GM13977 (cell line): ENCODE data around the gene DMTF1.

Experiments
- DNase-seq: peaks from one replicate; pipeline ENCODE4 v3.0.0; 2012; ENCODE audit warnings: low spot score
- in situ Hi-C: fragments of 300-500 bp; cut with MboI; formaldehyde crosslinking; loops from one replicate; pipeline ENCODE4 v1.12.0; 2022; ENCODE audit warnings: low sequenced_read_pairs, low pct_unique_long_range_greater_than_20kb, mixed read lengths, inconsistent platforms; ENCODE audit not compliant: unreplicated experiment
- TF ChIP-seq, protein P1 (sequence below): IDR thresholded peaks from 2 replicates; pipeline ENCODE4 v1.5.1; 2012; ENCODE audit warnings: mild to moderate bottlenecking, control low read depth; ENCODE audit not compliant: insufficient read depth; ENCODE audit errors: extremely low read depth, missing control alignments

The DMTF1 gene

GRCh38 chr7:87217983-87218653 is 65.9 kb downstream of the DMTF1 start:
- in situ Hi-C loops = no loop called here
- DNase-seq = no peak
- TF ChIP-seq, protein P1, sequence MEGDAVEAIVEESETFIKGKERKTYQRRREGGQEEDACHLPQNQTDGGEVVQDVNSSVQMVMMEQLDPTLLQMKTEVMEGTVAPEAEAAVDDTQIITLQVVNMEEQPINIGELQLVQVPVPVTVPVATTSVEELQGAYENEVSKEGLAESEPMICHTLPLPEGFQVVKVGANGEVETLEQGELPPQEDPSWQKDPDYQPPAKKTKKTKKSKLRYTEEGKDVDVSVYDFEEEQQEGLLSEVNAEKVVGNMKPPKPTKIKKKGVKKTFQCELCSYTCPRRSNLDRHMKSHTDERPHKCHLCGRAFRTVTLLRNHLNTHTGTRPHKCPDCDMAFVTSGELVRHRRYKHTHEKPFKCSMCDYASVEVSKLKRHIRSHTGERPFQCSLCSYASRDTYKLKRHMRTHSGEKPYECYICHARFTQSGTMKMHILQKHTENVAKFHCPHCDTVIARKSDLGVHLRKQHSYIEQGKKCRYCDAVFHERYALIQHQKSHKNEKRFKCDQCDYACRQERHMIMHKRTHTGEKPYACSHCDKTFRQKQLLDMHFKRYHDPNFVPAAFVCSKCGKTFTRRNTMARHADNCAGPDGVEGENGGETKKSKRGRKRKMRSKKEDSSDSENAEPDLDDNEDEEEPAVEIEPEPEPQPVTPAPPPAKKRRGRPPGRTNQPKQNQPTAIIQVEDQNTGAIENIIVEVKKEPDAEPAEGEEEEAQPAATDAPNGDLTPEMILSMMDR = no peak

DNA sequence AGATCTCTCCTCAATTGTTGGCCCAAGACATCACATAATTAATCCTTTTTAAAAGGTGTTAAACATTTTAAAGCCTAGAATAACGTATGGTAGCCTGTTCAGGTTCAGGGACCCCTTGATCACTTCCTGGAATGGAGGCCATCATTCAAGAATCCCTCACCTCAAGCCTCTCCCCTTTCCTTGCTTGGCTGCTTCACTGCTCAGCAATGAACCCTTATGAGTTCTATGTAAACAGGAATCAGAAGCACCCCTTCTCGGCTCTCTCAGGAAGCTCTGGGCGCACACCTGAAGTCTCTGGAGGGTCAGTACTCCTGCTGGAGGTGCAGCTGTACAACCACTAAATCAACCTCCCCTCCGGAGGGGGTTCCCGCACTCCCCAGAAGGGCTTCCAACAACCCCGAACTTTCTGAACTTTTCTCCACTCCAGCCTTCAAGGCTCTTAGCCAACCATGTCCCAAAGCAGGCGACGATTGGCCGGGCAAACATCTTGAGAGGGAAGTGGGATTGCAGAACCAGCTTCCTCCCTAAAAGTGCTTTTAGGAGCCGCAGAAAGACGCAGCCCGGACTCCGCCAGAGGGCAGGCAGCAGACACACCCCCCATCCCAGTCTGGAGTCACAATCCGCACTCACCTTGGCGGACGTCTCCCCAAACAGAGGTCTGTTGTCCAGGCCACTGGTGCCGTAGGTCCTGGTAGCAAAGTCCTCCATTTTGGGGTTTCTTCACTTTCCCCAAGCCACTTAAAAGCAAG is 66.7 kb downstream of the DMTF1 start:
- DNase-seq = peak; percentile 42
- in situ Hi-C loops = no loop called here
- TF ChIP-seq, protein P1 = no peak

DNA sequence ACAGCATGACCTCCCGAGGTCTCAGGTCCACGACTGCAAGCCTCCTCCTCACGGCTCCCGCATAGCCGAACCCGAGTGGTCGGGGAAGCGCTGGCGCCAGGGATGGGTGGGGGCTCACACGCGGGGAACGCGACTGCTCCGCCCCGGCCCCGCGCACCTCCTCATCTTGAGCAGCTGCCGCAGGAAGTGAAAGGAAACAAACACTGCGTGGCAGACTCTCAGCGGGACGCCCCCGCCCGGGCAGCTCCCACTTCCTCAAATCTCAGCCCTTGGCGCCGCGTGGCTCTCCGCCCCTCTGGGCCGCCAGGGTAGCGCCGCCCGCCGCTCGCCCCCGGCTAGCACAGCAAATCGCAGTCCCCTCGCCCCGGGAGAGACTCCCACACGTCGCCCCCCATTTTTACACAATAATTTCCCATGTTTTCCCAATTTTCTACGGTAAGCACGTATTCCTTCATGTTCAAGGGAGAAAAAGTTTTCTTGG is 67.3 kb downstream of the DMTF1 start, which contains the start of gene TMEM243:
TSS of gene TMEM243 (minus strand) at position 188 of the 481 bp plus-strand sequence. CDS start 229 bp downstream, outside the sequence.
- peak; percentile 89 for DNase-seq
- in situ Hi-C loops = loop anchor here (10.0 kb wide), 1 partner anchor 295 kb away; no protein-coding TSS in a partner anchor
- TF ChIP-seq, protein P1 = peak; percentile 50

GRCh38 chr7:87220026-87220733 is 67.9 kb downstream of the DMTF1 start:
- in situ Hi-C loops = loop anchor here (10.0 kb wide), 1 partner anchor 295 kb away; no protein-coding TSS in a partner anchor
- TF ChIP-seq, protein P1 = no peak
- peak; percentile 80 for DNase-seq

DNA sequence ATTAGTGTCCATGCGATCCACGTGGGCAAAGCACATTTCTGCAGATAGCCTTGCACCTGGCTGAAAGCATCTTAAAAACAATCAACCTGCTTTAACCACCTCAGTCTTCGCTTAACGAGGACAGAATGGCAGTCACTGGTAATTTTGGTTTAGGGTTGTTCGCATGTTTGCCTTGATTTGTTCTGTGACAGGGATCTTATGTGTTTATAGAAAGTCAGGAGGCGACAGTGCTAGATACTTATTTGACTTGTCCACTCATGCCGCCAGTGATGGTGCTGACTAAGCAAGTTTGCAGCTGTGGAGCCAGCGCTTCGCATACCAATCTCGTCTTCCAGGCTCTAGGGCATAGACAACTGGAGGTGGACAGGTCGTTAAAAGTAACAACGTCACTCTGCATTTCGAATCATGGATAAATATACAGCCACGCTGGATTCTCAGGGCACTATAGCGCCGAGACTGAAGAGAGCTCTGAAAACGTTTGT is 68.5 kb downstream of the DMTF1 start:
- in situ Hi-C loops = loop anchor here (10.0 kb wide), 1 partner anchor 296 kb away; no protein-coding TSS in a partner anchor
- DNase-seq = no peak
- TF ChIP-seq, protein P1 = no peak

DNA sequence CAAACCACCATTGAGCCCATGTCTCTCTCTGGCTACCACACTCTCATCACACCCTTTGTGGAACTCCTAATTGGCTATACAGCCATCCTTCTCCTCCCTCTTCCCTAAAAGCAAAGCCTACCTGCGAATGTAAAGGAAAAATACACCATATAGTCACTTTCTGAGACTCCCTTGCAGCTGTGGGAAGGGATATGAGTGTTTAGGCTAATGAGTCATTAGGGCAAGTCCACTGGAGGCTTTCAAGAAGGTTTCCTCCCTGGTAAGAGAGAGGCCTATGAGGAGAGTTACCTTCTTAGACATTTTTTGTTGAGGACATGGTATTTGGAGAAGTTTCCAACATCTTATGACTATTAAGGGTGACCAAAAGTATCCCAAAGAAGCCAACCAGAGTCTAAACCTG is 71.4 kb downstream of the DMTF1 start:
- in situ Hi-C loops = loop anchor here (10.0 kb wide), 1 partner anchor 299 kb away; no protein-coding TSS in a partner anchor
- TF ChIP-seq, protein P1 = no peak
- DNase-seq = no peak
